Measurements from ENCODE around the gene TCF7L2.

- TF ChIP-seq CTCF (IDR thresholded peaks at IDR 0.05) (no peak), POLR2A (IDR thresholded peaks at IDR 0.05) (no peak)
Observed at GRCh38 chr10:113100281-113100680, 150.2 kb downstream of the TCF7L2 start.
